ENCODE data around the gene IL1R1. TPM values are rescaled to one million over a fixed set of nuclear protein-coding genes. Genes with fewer than 3 reads are reported as not detected.

Gene IL1R1
- total RNA-seq, 2 experiments from 2014 or later, result not detected

DNA sequence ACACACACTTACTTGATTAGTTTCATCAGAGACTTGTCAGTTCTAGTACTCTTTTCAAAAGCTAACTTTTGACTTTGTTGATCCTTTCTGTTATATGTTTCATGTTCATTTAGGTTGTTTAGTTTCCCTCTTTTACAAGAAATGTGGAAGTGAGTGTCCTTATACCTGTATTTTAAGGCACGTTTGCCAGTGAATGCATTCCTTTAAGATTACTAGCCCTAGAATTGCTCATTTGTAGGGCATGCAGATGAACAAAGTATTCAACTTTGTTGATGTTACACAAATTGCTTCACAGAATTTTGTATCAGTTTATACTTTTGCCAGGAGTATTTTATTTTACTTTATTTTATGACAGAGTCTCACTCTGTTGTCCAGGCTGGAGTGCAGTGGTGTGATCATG is 50.5 kb downstream of the IL1R1 start:
- Histone ChIP-seq H3K4me3 (ENCODE audit: low read depth, low read length, poor library complexity, severe bottlenecking) (no peak overlapping the region), H3K4me2 (ENCODE audit: low read length) (no peak overlapping the region), H3K36me3 (ENCODE audit: insufficient read depth, low read length) (no peaks in the 10 kb centered on the region), H3K9me2 (ENCODE audit: insufficient read depth, low read length) (no peaks in the 10 kb centered on the region), H3K79me2 (ENCODE audit: insufficient read depth, low read depth, low read length) (no peaks in the 10 kb centered on the region), H2AFZ (ENCODE audit: low read length) (no peak overlapping the region), H3K27ac (ENCODE audit: low read depth, low read length, poor library complexity, severe bottlenecking) (no peak overlapping the region), H4K20me1 (ENCODE audit: insufficient read depth, low read length) (no peaks in the 10 kb centered on the region), H3K4me1 (ENCODE audit: insufficient read depth, low read length, poor library complexity, severe bottlenecking) (no peaks in the 10 kb centered on the region), H3K9me3 (ENCODE audit: low read length) (no peaks in the 10 kb centered on the region)
- no TSS peak for BruUV-seq (replicated peaks)
- no peak for DNase-seq (ENCODE audit: low spot score)
- intact Hi-C loops (cut with micrococcal nuclease; ENCODE audit: unreplicated experiment), result no loop called here
- POLR2A ChIA-PET, result no interaction called here
- TF ChIP-seq, protein P1, sequence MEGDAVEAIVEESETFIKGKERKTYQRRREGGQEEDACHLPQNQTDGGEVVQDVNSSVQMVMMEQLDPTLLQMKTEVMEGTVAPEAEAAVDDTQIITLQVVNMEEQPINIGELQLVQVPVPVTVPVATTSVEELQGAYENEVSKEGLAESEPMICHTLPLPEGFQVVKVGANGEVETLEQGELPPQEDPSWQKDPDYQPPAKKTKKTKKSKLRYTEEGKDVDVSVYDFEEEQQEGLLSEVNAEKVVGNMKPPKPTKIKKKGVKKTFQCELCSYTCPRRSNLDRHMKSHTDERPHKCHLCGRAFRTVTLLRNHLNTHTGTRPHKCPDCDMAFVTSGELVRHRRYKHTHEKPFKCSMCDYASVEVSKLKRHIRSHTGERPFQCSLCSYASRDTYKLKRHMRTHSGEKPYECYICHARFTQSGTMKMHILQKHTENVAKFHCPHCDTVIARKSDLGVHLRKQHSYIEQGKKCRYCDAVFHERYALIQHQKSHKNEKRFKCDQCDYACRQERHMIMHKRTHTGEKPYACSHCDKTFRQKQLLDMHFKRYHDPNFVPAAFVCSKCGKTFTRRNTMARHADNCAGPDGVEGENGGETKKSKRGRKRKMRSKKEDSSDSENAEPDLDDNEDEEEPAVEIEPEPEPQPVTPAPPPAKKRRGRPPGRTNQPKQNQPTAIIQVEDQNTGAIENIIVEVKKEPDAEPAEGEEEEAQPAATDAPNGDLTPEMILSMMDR (conservative IDR thresholded peaks at IDR 0.05; ENCODE audit: low read length), result no peak
- no peak for TF ChIP-seq EZH2phosphoT487 (IDR thresholded peaks at IDR 0.05; ENCODE audit: borderline replicate concordance, low read depth, low read length)
- CTCF ChIA-PET (ENCODE audit: unreplicated experiment), result no interaction called here

DNA sequence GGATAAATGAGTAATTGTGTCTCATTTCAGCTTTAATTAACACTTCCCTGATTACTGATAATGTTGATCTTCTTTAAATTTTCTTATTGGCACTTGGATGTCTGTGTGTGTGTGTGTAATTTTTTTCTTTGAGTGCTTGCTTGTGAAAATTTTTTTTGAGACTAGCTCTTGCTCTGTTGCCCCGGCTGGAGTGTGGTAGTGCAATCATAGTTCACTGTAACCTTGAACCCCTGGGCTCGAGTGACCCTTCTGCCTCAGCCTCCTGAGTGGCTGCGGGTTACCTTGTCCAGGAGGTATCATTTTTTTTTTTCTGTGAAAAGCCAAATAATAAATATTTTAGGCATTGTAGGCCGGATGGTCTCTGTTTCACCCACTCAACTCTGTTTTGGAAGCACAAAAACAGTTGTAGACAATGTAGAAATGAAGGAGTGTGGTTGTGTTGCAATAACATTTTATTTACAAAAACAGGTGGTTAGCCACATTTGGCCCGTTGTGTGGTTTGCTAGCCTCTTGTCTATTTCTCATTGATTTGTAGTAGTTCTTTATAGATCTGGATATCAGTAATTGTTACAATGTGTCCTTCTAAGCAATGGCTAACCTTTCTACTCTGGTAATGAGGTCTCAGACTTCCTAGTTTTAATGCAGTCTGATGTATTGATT is 52.2 kb downstream of the IL1R1 start:
- no peak for TF ChIP-seq EZH2phosphoT487 (IDR thresholded peaks at IDR 0.05; ENCODE audit: borderline replicate concordance, low read depth, low read length)
- TF ChIP-seq, protein P1 (conservative IDR thresholded peaks at IDR 0.05; ENCODE audit: low read length), result no peak
- ChIA-PET POLR2A (no interaction called here), CTCF (ENCODE audit: unreplicated experiment) (no interaction called here)
- no peaks in the 10 kb centered on the region for H3K36me3 ChIP-seq (ENCODE audit: insufficient read depth, low read length)
- no peaks in the 10 kb centered on the region for H4K20me1 ChIP-seq (ENCODE audit: insufficient read depth, low read length)
- intact Hi-C loops (cut with micrococcal nuclease; ENCODE audit: unreplicated experiment), result no loop called here
- H3K27ac ChIP-seq (ENCODE audit: low read depth, low read length, poor library complexity, severe bottlenecking), result no peak overlapping the region
- no peak overlapping the region for H3K4me3 ChIP-seq (ENCODE audit: low read depth, low read length, poor library complexity, severe bottlenecking)
- no peak overlapping the region for H2AFZ ChIP-seq (ENCODE audit: low read length)
- H3K4me1 ChIP-seq (ENCODE audit: insufficient read depth, low read length, poor library complexity, severe bottlenecking), result no peaks in the 10 kb centered on the region
- BruUV-seq (replicated peaks), result no TSS peak
- H3K79me2 ChIP-seq (ENCODE audit: insufficient read depth, low read depth, low read length), result no peaks in the 10 kb centered on the region
- DNase-seq (ENCODE audit: low spot score), result no peak
- H3K9me3 ChIP-seq (ENCODE audit: low read length), result no peaks in the 10 kb centered on the region
- H3K9me2 ChIP-seq (ENCODE audit: insufficient read depth, low read length), result no peaks in the 10 kb centered on the region
- H3K4me2 ChIP-seq (ENCODE audit: low read length), result no peak overlapping the region

DNA sequence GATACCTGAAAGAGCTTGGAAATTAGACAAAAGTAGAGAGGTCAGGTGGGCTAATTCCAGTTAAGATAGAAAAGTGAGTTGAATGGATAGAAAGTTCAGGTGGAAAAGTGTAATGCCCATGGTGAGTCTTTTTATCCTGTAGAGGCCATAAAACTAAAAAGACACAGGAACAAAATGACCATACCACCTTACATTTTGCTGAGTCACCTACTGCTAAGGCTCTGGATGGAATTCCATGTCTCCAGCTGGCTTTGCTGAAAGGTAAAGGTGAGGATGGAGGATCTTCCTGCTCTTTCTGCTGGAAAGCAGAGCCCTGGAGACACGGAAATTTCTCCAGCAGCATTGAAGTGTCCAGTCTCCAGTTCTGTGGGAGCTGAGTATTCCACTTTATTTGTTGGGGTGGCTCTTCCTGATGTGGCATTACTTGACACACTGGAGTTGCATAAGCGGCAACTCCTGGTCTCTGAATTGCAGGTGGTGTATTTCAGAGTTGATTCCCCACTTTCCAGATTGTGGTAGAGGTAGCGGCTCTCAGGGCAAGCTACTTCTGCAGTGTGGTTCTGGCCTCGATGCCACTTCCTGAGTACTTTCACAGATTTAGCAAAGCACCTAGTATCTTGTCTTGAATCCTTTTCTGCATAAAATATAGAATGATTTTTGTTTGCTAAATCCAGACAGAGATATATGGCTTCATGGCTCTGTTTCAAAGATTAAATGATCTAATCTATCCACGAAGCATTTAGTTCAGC is 55.0 kb downstream of the IL1R1 start:
- no peak overlapping the region for H3K4me3 ChIP-seq (ENCODE audit: low read depth, low read length, poor library complexity, severe bottlenecking)
- H3K79me2 ChIP-seq (ENCODE audit: insufficient read depth, low read depth, low read length), result no peaks in the 10 kb centered on the region
- H3K36me3 ChIP-seq (ENCODE audit: insufficient read depth, low read length), result no peaks in the 10 kb centered on the region
- no peak overlapping the region for H2AFZ ChIP-seq (ENCODE audit: low read length)
- ChIA-PET CTCF (ENCODE audit: unreplicated experiment) (no interaction called here), POLR2A (no interaction called here)
- no peak overlapping the region for H3K4me2 ChIP-seq (ENCODE audit: low read length)
- H4K20me1 ChIP-seq (ENCODE audit: insufficient read depth, low read length), result no peaks in the 10 kb centered on the region
- no peaks in the 10 kb centered on the region for H3K9me3 ChIP-seq (ENCODE audit: low read length)
- TF ChIP-seq, protein P1 (conservative IDR thresholded peaks at IDR 0.05; ENCODE audit: low read length), result no peak
- TF ChIP-seq EZH2phosphoT487 (IDR thresholded peaks at IDR 0.05; ENCODE audit: borderline replicate concordance, low read depth, low read length), result no peak
- H3K4me1 ChIP-seq (ENCODE audit: insufficient read depth, low read length, poor library complexity, severe bottlenecking), result no peaks in the 10 kb centered on the region
- BruUV-seq (replicated peaks), result no TSS peak
- intact Hi-C loops (cut with micrococcal nuclease; ENCODE audit: unreplicated experiment), result no loop called here
- no peak for DNase-seq (ENCODE audit: low spot score)
- no peaks in the 10 kb centered on the region for H3K9me2 ChIP-seq (ENCODE audit: insufficient read depth, low read length)
- H3K27ac ChIP-seq (ENCODE audit: low read depth, low read length, poor library complexity, severe bottlenecking), result no peak overlapping the region

Data from OCI-LY7 (cell line).